Raji (cell line): ENCODE measurements around the gene NPIPA1.
"Not testable (repeated sequence)": the region's sequence is repeated elsewhere in the genome, so short reads cannot be mapped to it uniquely, and the experiment has no call there.

ENCODE experiments used
- POLR2A ChIP-seq: IDR thresholded peaks from 2 replicates; pipeline ENCODE4 v1.6.1; 2011; ENCODE audit warnings: low read depth, low read length, control low read depth; ENCODE audit not compliant: insufficient read depth

NPIPA1 gene

GRCh38 chr16:14937143-14937542 lies at the start of gene NPIPA1:
NPIPA1 (plus strand) TSS chr16:14937443; CDS start chr16:14937443, 0 bp downstream.
- not testable (repeated sequence) for TF ChIP-seq POLR2A

GRCh38 chr16:14955546-14956231 lies 18.4 kb downstream of the NPIPA1 start:
- no peak for TF ChIP-seq POLR2A

- no peak for TF ChIP-seq POLR2A
Measured at GRCh38 chr16:14957576-14958322, 20.5 kb downstream of the NPIPA1 start.

- TF ChIP-seq POLR2A = no peak
Measured at GRCh38 chr16:14958323-14958600, 21.0 kb downstream of the NPIPA1 start.

- no peak for TF ChIP-seq POLR2A
Measured at GRCh38 chr16:14958970-14959369, 21.7 kb downstream of the NPIPA1 start.

- TF ChIP-seq POLR2A = no peak
Measured at GRCh38 chr16:14961405-14962186, 24.4 kb downstream of the NPIPA1 start.

- no peak for TF ChIP-seq POLR2A
Measured at GRCh38 chr16:14963281-14964173, 26.3 kb downstream of the NPIPA1 start.

GRCh38 chr16:14965328-14965727 lies 28.1 kb downstream of the NPIPA1 start:
- no peak for TF ChIP-seq POLR2A

- TF ChIP-seq POLR2A = peak; percentile 35; the same call in 1 of the 2 replicates
Measured at GRCh38 chr16:14974331-14974655, 37.0 kb downstream of the NPIPA1 start.

- TF ChIP-seq POLR2A = peak; percentile 77
Measured at GRCh38 chr16:14974656-14975417, 37.6 kb downstream of the NPIPA1 start, which contains the start of gene PDXDC1. PDXDC1 (plus strand) TSS chr16:14975026; CDS start chr16:14975200, 174 bp downstream.
